GM21619 (cell line): ENCODE measurements around the gene IPO13.
A peak's percentile ranks its signal among the peaks of the same experiment; 100 is the strongest.

Source experiments
- ATAC-seq: cut with Tn5 transposase; IDR thresholded peaks from one replicate; pipeline ENCODE4 v1.9.1; 2021; ENCODE audit not compliant: unreplicated experiment

Gene IPO13

DNA sequence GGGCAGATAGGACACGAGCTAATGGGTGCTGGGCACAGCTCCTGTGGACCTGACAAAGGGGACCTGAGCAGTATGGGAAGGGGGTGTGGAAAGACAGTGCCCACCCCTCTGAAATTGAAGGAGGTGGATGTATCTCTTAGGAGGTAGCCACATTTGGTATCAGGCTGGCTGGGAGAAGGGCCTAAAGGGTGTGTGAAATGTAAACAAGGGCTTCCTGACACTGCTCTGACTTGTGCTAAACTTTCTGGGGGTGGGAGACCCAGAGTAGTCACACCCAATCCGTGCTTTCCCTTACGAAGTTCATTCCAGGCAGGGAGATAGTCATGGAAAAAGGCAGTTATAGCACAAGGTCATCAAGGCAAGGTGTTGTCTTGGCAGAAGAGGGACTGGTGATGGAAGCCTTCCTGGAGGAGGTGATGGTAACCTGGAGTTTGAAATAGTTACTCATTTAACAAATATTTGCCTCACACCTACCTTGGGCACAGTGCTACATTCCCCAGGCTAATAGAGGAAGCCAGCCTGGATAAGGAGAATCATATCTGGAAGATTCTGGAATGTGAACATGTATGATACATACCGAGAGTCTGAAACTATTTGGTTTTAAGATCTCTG, 39.3 kb downstream of the IPO13 start:
- ATAC-seq, result no peak

- ATAC-seq, result no peak
Measured at GRCh38 chr1:43986712-43987111, 40.0 kb downstream of the IPO13 start.

- no peak for ATAC-seq
Measured at GRCh38 chr1:43987159-43987902, 40.6 kb downstream of the IPO13 start.

GRCh38 chr1:43990271-43991199, 43.8 kb downstream of the IPO13 start:
- no peak for ATAC-seq

DNA sequence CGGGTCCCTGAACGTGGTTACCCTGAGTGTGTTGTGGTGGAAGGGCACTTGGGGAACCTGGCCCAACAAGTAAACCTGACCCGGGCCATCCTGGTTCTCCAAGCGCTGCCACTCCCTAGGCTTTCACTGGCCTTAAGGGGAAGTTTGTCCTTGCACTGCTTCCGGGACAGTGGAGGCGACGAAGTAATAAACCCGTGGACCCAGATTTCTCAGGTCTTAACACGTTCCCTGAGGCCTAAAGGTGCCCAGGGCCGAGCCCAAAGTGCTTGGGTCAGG, 44.4 kb downstream of the IPO13 start:
- no peak for ATAC-seq

- ATAC-seq, result peak; percentile 56
Measured at GRCh38 chr1:43991476-43992231, 44.9 kb downstream of the IPO13 start, which contains the start of gene CCDC24. Gene CCDC24 (plus strand): TSS chr1:43991599. CDS start chr1:43991879, 280 bp downstream.

DNA sequence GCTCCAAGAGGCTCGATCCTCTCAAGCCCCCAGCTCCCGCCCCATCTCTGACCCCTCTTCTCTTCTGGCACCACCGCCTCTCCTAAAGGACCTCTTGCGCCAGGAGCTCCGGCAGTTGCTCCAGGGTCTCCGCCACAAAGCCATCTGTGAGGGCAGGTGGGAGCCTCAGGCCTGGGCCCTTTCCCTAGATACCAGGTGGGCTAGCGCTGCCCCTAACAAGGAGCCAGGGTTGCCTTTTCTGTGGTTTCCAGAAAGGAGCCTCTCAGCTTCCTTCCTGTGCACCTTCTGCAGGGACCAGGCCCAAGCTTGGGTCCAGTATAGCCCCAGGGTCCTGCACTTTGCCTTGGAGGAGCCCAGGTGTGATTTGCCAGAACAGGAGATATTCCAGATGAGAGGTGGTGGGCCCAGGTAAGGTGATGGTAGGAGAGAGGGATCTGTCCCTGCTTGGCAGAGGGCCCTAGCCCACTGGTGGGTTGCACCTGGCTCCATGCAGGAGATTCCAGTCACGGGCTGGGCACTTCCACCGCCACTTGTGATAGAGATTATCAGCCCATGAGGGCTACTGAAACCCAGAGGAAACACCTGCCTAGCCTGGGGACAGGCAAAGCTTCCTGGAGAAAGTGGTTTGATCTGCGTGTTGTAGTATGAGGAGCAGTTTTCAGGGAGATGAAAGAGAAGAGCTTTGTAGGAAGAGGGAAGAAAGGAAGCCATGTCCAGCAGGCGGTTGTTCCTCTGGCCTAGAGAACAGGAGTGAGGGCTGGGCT, 45.7 kb downstream of the IPO13 start:
- no peak for ATAC-seq

GRCh38 chr1:43993206-43993914, 46.6 kb downstream of the IPO13 start:
- ATAC-seq, result no peak

DNA sequence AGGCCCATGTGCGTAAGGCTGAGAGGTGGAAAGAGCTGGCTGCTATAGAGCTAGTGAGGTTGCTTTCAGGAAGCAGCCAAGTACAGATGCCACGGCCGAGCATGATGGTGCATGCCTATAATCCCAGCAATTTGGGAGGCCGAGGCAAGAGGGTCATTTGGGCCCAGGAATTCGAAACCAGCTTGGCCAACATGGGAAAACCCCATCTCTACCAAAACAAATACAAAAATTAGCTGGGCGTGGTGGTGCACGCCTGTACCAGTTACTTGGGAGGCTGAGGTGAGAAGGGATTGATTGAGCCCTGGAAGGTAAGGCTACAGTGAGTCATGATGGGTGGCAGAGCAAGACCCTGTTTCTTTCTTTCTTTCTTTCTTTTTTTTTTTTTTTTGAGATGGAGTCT, 47.3 kb downstream of the IPO13 start:
- ATAC-seq, result no peak

- ATAC-seq, result no peak
Measured at GRCh38 chr1:43994794-43995790, 48.3 kb downstream of the IPO13 start.

GRCh38 chr1:43995984-43996732, 49.4 kb downstream of the IPO13 start:
- ATAC-seq, result no peak

DNA sequence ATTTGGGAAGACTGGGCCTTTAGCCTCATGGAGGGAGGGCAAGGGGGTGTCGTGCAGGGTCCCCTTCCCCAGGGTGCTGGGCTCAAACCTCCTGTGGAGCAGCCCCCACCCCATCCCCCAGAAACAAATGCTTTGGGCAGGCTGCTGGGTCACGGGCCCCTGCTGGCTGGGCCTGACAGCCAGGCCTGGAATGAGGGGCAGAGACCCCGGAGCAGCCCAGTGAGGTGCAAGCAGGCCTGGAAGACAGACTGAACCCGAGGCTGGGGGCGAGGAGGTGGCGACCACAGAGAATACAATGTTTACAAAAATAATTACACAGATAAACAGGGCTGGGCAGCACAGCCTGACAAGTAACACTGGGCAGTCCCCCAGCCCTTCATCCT, 50.0 kb downstream of the IPO13 start:
- ATAC-seq, result no peak

- ATAC-seq, result no peak
Measured at GRCh38 chr1:43997295-43997999, 50.7 kb downstream of the IPO13 start.

DNA sequence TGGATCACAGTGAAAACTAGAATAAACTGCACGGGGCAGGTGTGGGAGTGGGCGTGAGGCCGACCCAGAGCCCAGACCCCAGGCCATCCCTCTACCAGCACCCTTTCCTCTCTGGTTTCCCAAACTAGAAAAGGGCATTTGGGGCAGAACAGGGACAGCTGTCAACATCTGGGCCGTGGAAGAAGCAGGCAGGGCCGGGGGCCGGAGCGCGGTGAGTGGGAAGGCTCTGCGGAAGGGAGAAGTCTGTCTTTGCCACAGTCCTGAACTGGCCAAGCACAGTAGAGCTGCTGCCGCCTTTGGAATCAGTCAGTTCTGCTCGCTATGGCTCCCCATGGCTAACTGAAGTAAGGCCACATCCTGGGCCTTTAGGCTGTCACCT, 51.2 kb downstream of the IPO13 start:
- no peak for ATAC-seq

- no peak for ATAC-seq
Measured at GRCh38 chr1:43999455-43999854, 52.7 kb downstream of the IPO13 start.

DNA sequence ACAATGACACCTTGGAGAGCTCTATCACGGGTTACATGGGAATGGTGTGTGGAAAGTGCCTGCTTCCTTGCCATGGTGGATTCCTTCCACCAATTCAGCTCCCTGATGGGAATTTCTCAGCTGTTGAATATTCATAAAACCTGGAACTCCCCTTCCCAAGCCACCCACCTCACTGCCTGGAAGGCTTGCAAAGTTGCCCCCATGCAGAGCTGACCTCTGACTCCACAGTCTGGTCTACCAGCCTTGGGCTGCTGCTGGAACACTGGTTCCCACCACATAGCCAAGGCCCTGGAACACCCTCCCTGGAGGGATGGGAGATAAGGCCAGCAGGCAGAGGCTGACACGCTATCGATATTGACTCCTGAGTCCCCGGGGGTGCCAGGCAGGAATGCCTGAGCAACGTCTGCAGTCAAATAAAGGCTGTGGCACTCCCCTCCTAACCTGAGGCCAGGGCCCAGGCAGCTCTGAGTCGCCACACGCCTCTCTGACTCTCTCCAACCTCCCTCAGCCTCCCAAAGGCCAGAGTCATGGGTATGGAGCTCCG, 53.4 kb downstream of the IPO13 start:
- no peak for ATAC-seq

DNA sequence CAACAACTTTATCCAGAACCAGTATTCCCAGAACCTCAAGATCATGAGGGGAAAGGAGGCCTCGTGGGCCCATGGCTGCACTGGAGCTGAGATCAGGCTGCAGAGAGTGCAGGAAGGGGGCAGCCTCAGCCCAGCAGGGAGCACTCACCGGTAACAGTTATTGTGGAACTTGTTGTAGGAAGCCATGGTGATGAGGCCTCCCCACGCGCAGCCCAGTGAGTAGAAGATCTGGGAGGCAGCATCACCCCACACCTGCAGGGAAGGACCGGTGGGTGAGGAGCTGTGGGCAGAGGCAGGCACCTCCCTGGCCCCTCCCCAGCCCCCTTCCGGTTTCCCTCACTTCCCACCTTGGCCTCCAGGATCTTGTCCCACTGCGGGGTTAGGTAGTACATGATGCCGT, 55.4 kb downstream of the IPO13 start:
- ATAC-seq, result no peak
